NB4 (cell line): ENCODE measurements around the gene SSBP3.

Source experiments
- DNase-seq: peaks from one replicate; pipeline ENCODE4 v3.0.0; 2010; ENCODE audit warnings: low read depth
- H3K4me3 ChIP-seq: one replicate; pipeline ENCODE4 v1.5.1; 2011; ENCODE audit warnings: mild to moderate bottlenecking, low read depth, low read length, moderate library complexity
- CTCF ChIP-seq: IDR thresholded peaks from one replicate; pipeline ENCODE4 v1.5.1; 2012; ENCODE audit warnings: low read depth, low read length
- MYC ChIP-seq: IDR thresholded peaks from 2 replicates; pipeline ENCODE4 v1.6.1; 2011; ENCODE audit warnings: low read depth, low read length
- POLR2A ChIP-seq: IDR thresholded peaks from 2 replicates; pipeline ENCODE4 v1.6.1; 2011; ENCODE audit warnings: mild to moderate bottlenecking; ENCODE audit not compliant: insufficient read length; ENCODE audit errors: extremely low read depth
- TF ChIP-seq, protein P1 (sequence below): IDR thresholded peaks from 2 replicates; pipeline ENCODE4 v1.6.1; 2011; ENCODE audit warnings: low read depth, low read length

Gene SSBP3

DNA sequence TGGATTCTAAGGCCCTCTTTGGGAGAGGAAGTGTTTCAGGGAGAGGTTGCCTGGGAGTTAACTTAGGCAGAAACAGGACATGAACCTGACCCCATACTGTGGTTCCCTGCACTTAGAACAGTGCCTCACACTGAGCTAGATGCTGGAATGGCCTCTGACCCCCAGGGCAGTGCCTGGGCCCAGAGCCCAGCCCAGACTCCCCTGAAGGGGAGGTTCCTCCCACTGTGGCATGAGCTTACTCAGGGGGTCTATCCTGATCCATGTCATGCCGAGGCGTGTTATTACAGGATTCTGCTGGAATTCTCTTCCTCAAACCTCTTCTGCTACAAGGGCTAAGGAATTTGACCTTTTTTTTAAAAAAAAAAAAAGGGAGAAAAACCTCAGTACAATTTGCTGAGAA, 134.1 kb downstream of the SSBP3 start:
- no peak for DNase-seq
- TF ChIP-seq POLR2A: no peak
- TF ChIP-seq, protein P1, sequence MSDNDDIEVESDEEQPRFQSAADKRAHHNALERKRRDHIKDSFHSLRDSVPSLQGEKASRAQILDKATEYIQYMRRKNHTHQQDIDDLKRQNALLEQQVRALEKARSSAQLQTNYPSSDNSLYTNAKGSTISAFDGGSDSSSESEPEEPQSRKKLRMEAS: no peak
- TF ChIP-seq CTCF: no peak
- TF ChIP-seq MYC: no peak

GRCh38 chr1:54271341-54271740, 134.9 kb downstream of the SSBP3 start:
- H3K4me3 ChIP-seq: no peak overlapping the region
- DNase-seq: no peak
- no peak for TF ChIP-seq MYC
- TF ChIP-seq, protein P1: no peak
- no peak for TF ChIP-seq POLR2A
- TF ChIP-seq CTCF: no peak

More for the DNA sequence above, 134.1 kb downstream of the SSBP3 start:
- no peak overlapping the region for H3K4me3 ChIP-seq

DNA sequence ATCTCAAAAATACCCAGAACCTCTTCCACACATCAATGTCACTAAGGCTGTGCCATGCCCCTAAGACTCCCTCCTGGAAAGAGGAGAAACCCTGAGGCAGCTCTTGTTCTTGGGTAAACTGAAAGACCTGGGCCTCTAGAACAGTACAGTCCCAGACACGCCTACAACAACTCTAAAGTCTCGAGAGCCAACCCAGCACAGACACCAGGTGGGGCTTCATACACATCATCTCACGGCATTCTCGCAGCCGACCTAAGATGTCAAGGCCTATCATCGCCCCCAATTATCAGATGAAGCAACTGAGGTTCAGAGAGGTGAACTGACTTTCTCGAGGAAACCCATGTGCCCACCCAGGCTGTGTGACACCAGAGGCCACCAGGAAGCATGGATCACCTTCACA, 135.7 kb downstream of the SSBP3 start:
- no peak for TF ChIP-seq POLR2A
- no peak for TF ChIP-seq CTCF
- TF ChIP-seq, protein P1: no peak
- TF ChIP-seq MYC: no peak
- no peak overlapping the region for H3K4me3 ChIP-seq
- DNase-seq: no peak

GRCh38 chr1:54268762-54269297, 137.4 kb downstream of the SSBP3 start:
- no peak overlapping the region for H3K4me3 ChIP-seq
- DNase-seq: no peak
- TF ChIP-seq CTCF (no peak), MYC (no peak)

- TF ChIP-seq CTCF (no peak), POLR2A (no peak), MYC (no peak)
- TF ChIP-seq, protein P1: no peak
- no peak overlapping the region for H3K4me3 ChIP-seq
- DNase-seq: no peak
These were observed 138.1 kb downstream of the SSBP3 start for GRCh38 chr1:54267815-54268761.
